Measurements from ENCODE around the gene POU2F3.

DNA sequence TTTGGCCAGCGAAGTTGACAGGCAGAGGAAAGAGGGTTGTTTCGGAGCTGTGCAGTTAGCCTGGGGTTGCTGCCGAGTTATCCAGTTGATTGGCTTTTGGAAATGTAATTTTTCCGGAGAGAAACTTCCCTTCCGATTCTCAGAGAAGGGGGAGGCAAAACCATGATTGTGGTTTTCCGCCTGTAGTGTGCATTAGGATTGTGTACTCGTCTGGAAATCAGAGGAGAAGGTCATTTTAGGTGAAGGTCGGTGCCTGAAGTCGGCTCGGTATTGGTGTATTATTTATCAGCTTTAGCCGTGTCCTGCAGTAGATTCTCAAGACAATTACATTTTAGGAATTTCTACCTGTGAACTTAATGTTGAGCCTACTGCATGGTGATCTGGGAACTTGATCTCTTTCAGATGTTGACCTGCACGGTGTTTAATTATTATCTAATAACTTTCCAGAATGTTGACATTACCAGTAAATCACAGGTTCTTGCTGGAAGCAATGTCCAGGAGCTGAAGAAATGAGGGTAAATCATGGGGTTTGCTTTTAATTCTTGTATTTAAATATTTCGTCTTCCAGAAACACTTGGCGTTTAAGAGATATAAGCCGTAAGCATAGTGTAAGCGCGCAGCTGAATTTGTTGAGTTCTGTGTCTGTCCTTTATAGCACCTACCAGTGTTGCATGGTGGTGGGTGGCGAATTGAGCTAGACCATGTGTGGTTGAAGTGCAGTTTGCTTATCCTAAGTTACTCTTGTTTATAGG is 97.6 kb downstream of the POU2F3 start:
- TF ChIP-seq EZH2 (IDR thresholded peaks at IDR 0.05; ENCODE audit: insufficient read depth, poor library complexity, severe bottlenecking) (no peak), EZH2phosphoT487 (IDR thresholded peaks at IDR 0.05; ENCODE audit: insufficient read depth, low read depth) (no peak)
